Endothelial cell of umbilical vein (primary cell): ENCODE data around the gene IGSF22. TPM values are rescaled to one million over a fixed set of nuclear protein-coding genes. Genes with fewer than 3 reads are reported as not detected.

ENCODE experiments used
- BruUV-seq: library from RNA; stranded (reverse); fragments of 400-500 nt; replicated peaks from 2 replicates; lab custom pipeline; 2021; lab: Mats Ljungman, UMichigan
- CTCF ChIA-PET: fragments of 300-600, 350-600 bp; sonication (Branson Sonifier 250); formaldehyde crosslinking; loops from one replicate; lab custom pipeline; 2021; ENCODE audit warnings: antibody characterized with exemption, inconsistent platforms; lab: Charles Lee
- POLR2A ChIA-PET: fragments of 300-600, 350-600 bp; sonication (Branson Sonifier 250); formaldehyde crosslinking; loops from one replicate; lab custom pipeline; 2021; ENCODE audit warnings: antibody characterized with exemption, inconsistent platforms; lab: Charles Lee
- DNase-seq: peaks from one replicate; pipeline ENCODE4 v3.0.0-alpha.2; 2011; ENCODE audit warnings: low read depth, low spot score
- FAIRE-seq: peaks from 2 replicates; lab custom pipeline; 2011; peaks lifted over from hg19 to GRCh38; lab: Jason Lieb, UNC
- H2AFZ ChIP-seq: 2 replicates; pipeline ENCODE4 v1.6.0; 2012; ENCODE audit warnings: low read depth, low read length, control low read depth, inconsistent platforms
- H3K27ac ChIP-seq: 2 replicates; pipeline ENCODE4 v1.5.1; 2011; ENCODE audit warnings: low read depth, mild to moderate bottlenecking, control low read depth, low read length, moderate library complexity; ENCODE audit not compliant: insufficient read depth
- H3K27me3 ChIP-seq, 2 experiments: 2 replicates each; pipeline versions ENCODE4 v1.6.0 to v1.6.1; 2011; ENCODE audit warnings: low read length in 2 of 2, mixed read lengths in 1 of 2; ENCODE audit not compliant: control insufficient read depth in 2 of 2, insufficient read depth in 2 of 2
- H3K36me3 ChIP-seq, 2 experiments: 2 replicates in 1 of 2; 3 replicates in 1 of 2; pipeline ENCODE4 v1.5.1; 2011; ENCODE audit warnings: low read length in 2 of 2, mild to moderate bottlenecking in 1 of 2, moderate library complexity in 1 of 2; ENCODE audit not compliant: control insufficient read depth in 2 of 2, insufficient read depth in 2 of 2; ENCODE audit errors: extremely low read depth in 1 of 2
- H3K4me1 ChIP-seq: 3 replicates; pipeline ENCODE4 v1.5.1; 2011; ENCODE audit warnings: mild to moderate bottlenecking, low read length; ENCODE audit not compliant: control insufficient read depth, insufficient read depth; ENCODE audit errors: extremely low read depth
- H3K4me2 ChIP-seq: 2 replicates; pipeline ENCODE4 v1.6.1; 2011; ENCODE audit warnings: low read length, control low read depth, mixed read lengths; ENCODE audit not compliant: insufficient read depth
- H3K4me3 ChIP-seq, 3 experiments: fragments of 200-600 bp in 1 of 3; sonication (generic), shearing (Covaris generic) in 1 of 3; replicated peaks in 1 of 3; 2 replicates each; pipeline ENCODE4 v1.5.1; 2011 to 2016; ENCODE audit warnings: control low read depth in 3 of 3, low read length in 3 of 3, mild to moderate bottlenecking in 2 of 3, inconsistent platforms in 1 of 3, low read depth in 1 of 3, moderate library complexity in 1 of 3; ENCODE audit not compliant: insufficient read depth in 1 of 3
- H3K79me2 ChIP-seq: 2 replicates; pipeline ENCODE4 v1.6.0; 2012; ENCODE audit warnings: low read length, inconsistent platforms; ENCODE audit not compliant: control insufficient read depth, insufficient read depth
- H3K9ac ChIP-seq: replicated peaks from 2 replicates; pipeline ENCODE3; 2011; ENCODE audit warnings: low read length, control low read depth; ENCODE audit not compliant: insufficient read depth; ENCODE audit errors: extremely low read depth
- H3K9me1 ChIP-seq: replicated peaks from 3 replicates; pipeline ENCODE4 v1.6.0; 2011; ENCODE audit warnings: mild to moderate bottlenecking, low read length; ENCODE audit not compliant: control insufficient read depth, insufficient read depth; ENCODE audit errors: extremely low read depth
- H3K9me3 ChIP-seq: replicated peaks from 2 replicates; pipeline ENCODE4 v1.5.1; 2012; ENCODE audit warnings: low read length, inconsistent platforms; ENCODE audit not compliant: control insufficient read depth, insufficient read depth
- H4K20me1 ChIP-seq: replicated peaks from 2 replicates; pipeline ENCODE3; 2011; ENCODE audit warnings: mild to moderate bottlenecking, low read length; ENCODE audit not compliant: control insufficient read depth, insufficient read depth; ENCODE audit errors: extremely low read depth
- EZH2 ChIP-seq: IDR thresholded peaks from 2 replicates; pipeline ENCODE4 v1.6.1; 2012; ENCODE audit warnings: borderline replicate concordance, low read depth, mild to moderate bottlenecking, moderate library complexity, low read length, inconsistent platforms; ENCODE audit not compliant: severe bottlenecking
- FOS ChIP-seq: IDR thresholded peaks from 2 replicates; pipeline ENCODE4 v1.6.1; 2011; ENCODE audit warnings: mild to moderate bottlenecking, low read length, moderate library complexity, borderline replicate concordance; ENCODE audit not compliant: insufficient read depth
- GATA2 ChIP-seq: IDR thresholded peaks from 2 replicates; pipeline ENCODE4 v1.7.0; 2011; ENCODE audit warnings: low read depth, mild to moderate bottlenecking, moderate library complexity, mixed read lengths, low read length; ENCODE audit not compliant: insufficient read length, insufficient read depth
- JUN ChIP-seq: IDR thresholded peaks from 2 replicates; pipeline ENCODE4 v1.6.1; 2011; ENCODE audit warnings: borderline replicate concordance, low read depth; ENCODE audit not compliant: insufficient read length, insufficient read depth
- MYC ChIP-seq: IDR thresholded peaks from one replicate; pipeline ENCODE4 v1.6.1; 2011; ENCODE audit warnings: mild to moderate bottlenecking, low read depth, low read length
- POLR2A ChIP-seq: IDR thresholded peaks from 2 replicates; pipeline ENCODE4 v1.6.1; 2012; ENCODE audit warnings: low read depth, mild to moderate bottlenecking, control low read depth, low read length
- POLR2AphosphoS5 ChIP-seq: IDR thresholded peaks from 2 replicates; pipeline ENCODE4 v1.6.1; 2012; ENCODE audit warnings: low read depth, mild to moderate bottlenecking, control low read depth, low read length, moderate library complexity; ENCODE audit not compliant: insufficient read depth
- dilution Hi-C: fragments of 300-500 bp; cut with MboI; formaldehyde crosslinking; loops from one replicate; pipeline ENCODE4 v1.15.0; 2019; ENCODE audit warnings: low sequenced_read_pairs; ENCODE audit not compliant: extremely low pct_ligation_motif_present
- intact Hi-C: fragments of 100-400 bp; cut with micrococcal nuclease; formaldehyde crosslinking; loops from one replicate; pipeline ENCODE4 v1.10.0; 2022
- polyA plus RNA-seq, 4 experiments: library from polyadenylated mRNA; depleted of rRNA in 3 of 4; stranded (reverse) in 3 of 4; unstranded in 1 of 4; fragments of >200 nt; gene quantifications; 2 replicates each; pipeline versions ENCODE4 v1.2.1 to v1.2.3, GENCODE V29; 2011 to 2012; ENCODE audit warnings: missing spikeins in 1 of 4
- total RNA-seq: library from RNA; stranded (reverse); gene quantifications from 2 replicates; pipeline ENCODE4 v1.2.3, GENCODE V29; 2021
- TF ChIP-seq, protein P1 (sequence below): IDR thresholded peaks from 2 replicates; pipeline ENCODE4 v1.6.1; 2011; ENCODE audit not compliant: insufficient read depth, insufficient read length
- TF ChIP-seq, protein P2 (sequence below), 2 donors: IDR thresholded peaks; 1 replicate in 1 of 2; 2 replicates in 1 of 2; pipeline ENCODE4 v1.5.1; 2011; ENCODE audit warnings: low read length in 2 of 2, mild to moderate bottlenecking in 2 of 2, moderate library complexity in 2 of 2, control low read depth in 1 of 2, inconsistent platforms in 1 of 2, low read depth in 1 of 2; ENCODE audit not compliant: insufficient read depth in 1 of 2; ENCODE audit errors: extremely low read depth in 1 of 2

Gene IGSF22
- total and polyA plus RNA-seq, 2 donors (not counting 3 experiments of a cell fraction or from before 2014, with no cell fraction given), result not detected

DNA sequence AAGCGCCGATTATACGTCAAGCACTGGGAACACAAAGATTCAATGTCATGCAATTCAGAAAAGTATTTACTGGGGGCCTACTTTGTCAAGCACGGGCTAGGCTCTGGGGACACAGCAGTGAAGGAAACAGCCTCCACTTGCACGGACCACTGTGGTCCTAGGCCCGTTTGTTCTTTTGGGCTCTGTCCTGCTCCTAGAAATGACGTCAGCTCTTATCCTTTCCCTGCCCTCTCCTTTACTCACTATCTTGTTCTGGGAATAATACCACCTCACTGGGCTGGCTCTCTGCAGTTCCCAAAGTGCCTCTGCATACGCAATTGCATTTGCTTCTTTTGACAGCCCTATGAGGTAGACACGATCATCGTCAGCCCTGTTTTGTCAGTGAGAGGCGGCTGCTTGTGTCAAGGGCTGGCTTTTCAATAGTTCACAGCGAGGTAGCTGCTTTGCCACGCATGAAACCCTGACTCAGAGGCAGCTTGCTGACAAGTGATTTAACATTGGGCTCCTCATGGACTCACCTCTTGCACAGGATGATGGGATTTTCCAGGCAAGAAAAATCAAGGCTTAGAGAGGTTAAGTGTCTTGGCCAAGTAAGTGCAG is 22.9 kb upstream of the IGSF22 start:
- Histone ChIP-seq H3K9ac (no peak overlapping the region), H2AFZ (peak overlapping the region; percentile 20), H3K36me3 (no peaks in the 10 kb centered on the region), H3K9me3 (no peaks in the 10 kb centered on the region), H3K27me3 (no peaks in the 10 kb centered on the region), H3K27ac (no peak overlapping the region), H3K79me2 (no peaks in the 10 kb centered on the region), H3K9me1 (no peaks in the 10 kb centered on the region), H4K20me1 (no peaks in the 10 kb centered on the region), H3K4me2 (no peak overlapping the region), H3K4me3 (no peak overlapping the region), H3K4me1 (peaks cover 12% of the 10 kb centered on the region)
- POLR2A ChIA-PET, result no interaction called here
- no TSS peak for BruUV-seq
- dilution Hi-C loops (no loop called here), intact Hi-C loops (loop anchor here (1.0 kb wide), 2 partner anchors 15 to 51 kb away; partner anchors contain the start of gene TMEM86A)
- FAIRE-seq, result no peak
- CTCF ChIA-PET, result interaction anchor here (0.8 to 2.5 kb wide), 8 partner anchors 8 to 27 kb away, joined by 3 to 29 read pairs (median 6); no protein-coding TSS in a partner anchor
- DNase-seq, result no peak
- no peak for TF ChIP-seq POLR2AphosphoS5
- no peak for TF ChIP-seq POLR2A
- TF ChIP-seq MYC, result no peak
- TF ChIP-seq FOS, result no peak
- TF ChIP-seq, protein P1, sequence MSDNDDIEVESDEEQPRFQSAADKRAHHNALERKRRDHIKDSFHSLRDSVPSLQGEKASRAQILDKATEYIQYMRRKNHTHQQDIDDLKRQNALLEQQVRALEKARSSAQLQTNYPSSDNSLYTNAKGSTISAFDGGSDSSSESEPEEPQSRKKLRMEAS, result no peak
- TF ChIP-seq, protein P2, sequence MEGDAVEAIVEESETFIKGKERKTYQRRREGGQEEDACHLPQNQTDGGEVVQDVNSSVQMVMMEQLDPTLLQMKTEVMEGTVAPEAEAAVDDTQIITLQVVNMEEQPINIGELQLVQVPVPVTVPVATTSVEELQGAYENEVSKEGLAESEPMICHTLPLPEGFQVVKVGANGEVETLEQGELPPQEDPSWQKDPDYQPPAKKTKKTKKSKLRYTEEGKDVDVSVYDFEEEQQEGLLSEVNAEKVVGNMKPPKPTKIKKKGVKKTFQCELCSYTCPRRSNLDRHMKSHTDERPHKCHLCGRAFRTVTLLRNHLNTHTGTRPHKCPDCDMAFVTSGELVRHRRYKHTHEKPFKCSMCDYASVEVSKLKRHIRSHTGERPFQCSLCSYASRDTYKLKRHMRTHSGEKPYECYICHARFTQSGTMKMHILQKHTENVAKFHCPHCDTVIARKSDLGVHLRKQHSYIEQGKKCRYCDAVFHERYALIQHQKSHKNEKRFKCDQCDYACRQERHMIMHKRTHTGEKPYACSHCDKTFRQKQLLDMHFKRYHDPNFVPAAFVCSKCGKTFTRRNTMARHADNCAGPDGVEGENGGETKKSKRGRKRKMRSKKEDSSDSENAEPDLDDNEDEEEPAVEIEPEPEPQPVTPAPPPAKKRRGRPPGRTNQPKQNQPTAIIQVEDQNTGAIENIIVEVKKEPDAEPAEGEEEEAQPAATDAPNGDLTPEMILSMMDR (IDR thresholded peaks at IDR 0.05; ENCODE audit: extremely low read depth in 1 of 2, insufficient read depth in 1 of 2, low read depth in 1 of 2, low read length in 2 of 2), result no peak
- TF ChIP-seq EZH2, result no peak
- no peak for TF ChIP-seq GATA2
- no peak for TF ChIP-seq JUN
